WTC11 (cell line): ENCODE results near the gene GPR137B. TPM values are rescaled to one million over a fixed set of nuclear protein-coding genes. Genes with fewer than 3 reads are reported as not detected.

ENCODE experiments used
- ATAC-seq: fragments of 200-7000 bp; cut with Tn5 transposase; 2 replicates; pipeline ENCODE4 v1.10.0; 2021; ENCODE audit warnings: mild to moderate bottlenecking, moderate library complexity
- CTCF ChIA-PET: fragments of 300-600 bp; sonication (Branson Sonifier 250); formaldehyde crosslinking; loops from one replicate; lab custom pipeline; 2021; ENCODE audit warnings: antibody characterized with exemption; lab: Charles Lee
- POLR2A ChIA-PET: fragments of 350-600 bp; sonication (Branson Sonifier 250); formaldehyde crosslinking; loops from one replicate; lab custom pipeline; 2021; ENCODE audit warnings: antibody characterized with exemption; lab: Charles Lee
- DNase-seq: peaks from one replicate; pipeline ENCODE4 v3.0.0; 2021; ENCODE audit warnings: low spot score
- H3K27ac Mint-ChIP-seq: 2 replicates; pipeline ENCODE4 v1.8.0; 2021; ENCODE audit warnings: mixed read lengths
- H3K27me3 Mint-ChIP-seq: 2 replicates; pipeline ENCODE4 v1.8.0; 2021; ENCODE audit warnings: low read depth, mild to moderate bottlenecking, moderate library complexity, mixed read lengths
- H3K36me3 Mint-ChIP-seq: 2 replicates; pipeline ENCODE4 v1.8.0; 2021; ENCODE audit warnings: mixed read lengths
- H3K4me1 Mint-ChIP-seq: 2 replicates; pipeline ENCODE4 v1.8.0; 2022; ENCODE audit warnings: mixed read lengths
- H3K4me3 Mint-ChIP-seq: 2 replicates; pipeline ENCODE4 v1.8.0; 2021; ENCODE audit warnings: mild to moderate bottlenecking, moderate library complexity, mixed read lengths
- H3K9me3 Mint-ChIP-seq: 2 replicates; pipeline ENCODE4 v1.8.0; 2021; ENCODE audit warnings: mixed read lengths
- ATF1 ChIP-seq: sonication (generic); formaldehyde crosslinking; IDR thresholded peaks from 2 replicates; pipeline ENCODE4 v1.8.1; 2023; ENCODE audit warnings: mild to moderate bottlenecking, moderate library complexity, missing genetic modification reagents
- ATF2 ChIP-seq: sonication (generic); formaldehyde crosslinking; IDR thresholded peaks from 2 replicates; pipeline ENCODE4 v1.8.1; 2022; ENCODE audit warnings: low read depth, missing genetic modification reagents, borderline replicate concordance
- CREM ChIP-seq: sonication (generic); formaldehyde crosslinking; IDR thresholded peaks from 2 replicates; pipeline ENCODE4 v1.8.1; 2022; ENCODE audit warnings: mild to moderate bottlenecking, missing genetic modification reagents, moderate library complexity
- EMX1 ChIP-seq: fragments of 250-450 bp; sonication (Bioruptor Pico); IDR thresholded peaks from 2 replicates; pipeline ENCODE4 v1.8.0; 2021; ENCODE audit warnings: mild to moderate bottlenecking
- GRHL2 ChIP-seq: fragments of 250-450 bp; sonication (Bioruptor Pico); IDR thresholded peaks from 2 replicates; pipeline ENCODE4 v1.8.0; 2022; ENCODE audit warnings: mild to moderate bottlenecking, moderate library complexity; ENCODE audit not compliant: insufficient replicate concordance, severe bottlenecking
- HMGA2 ChIP-seq: fragments of 250-450 bp; sonication (Bioruptor Pico); IDR thresholded peaks from 2 replicates; pipeline ENCODE4 v1.4.0; 2021; ENCODE audit warnings: mild to moderate bottlenecking, moderate library complexity
- KAT7 ChIP-seq: sonication (generic); formaldehyde crosslinking; IDR thresholded peaks from 2 replicates; pipeline ENCODE4 v1.8.1; 2023; ENCODE audit warnings: missing genetic modification reagents, mild to moderate bottlenecking, borderline replicate concordance
- OVOL2 ChIP-seq: fragments of 250-450 bp; sonication (Bioruptor Pico); IDR thresholded peaks from 2 replicates; pipeline ENCODE4 v1.9.0; 2021; ENCODE audit warnings: mild to moderate bottlenecking, borderline replicate concordance
- SOX15 ChIP-seq: fragments of 250-450 bp; sonication (Bioruptor Pico); IDR thresholded peaks from 2 replicates; pipeline ENCODE4 v1.9.0; 2021; ENCODE audit warnings: mild to moderate bottlenecking
- TCF7 ChIP-seq: sonication (generic); formaldehyde crosslinking; IDR thresholded peaks from 2 replicates; pipeline ENCODE4 v1.8.0; 2022; ENCODE audit warnings: mild to moderate bottlenecking, low read depth, missing genetic modification reagents, moderate library complexity
- ZNF138 ChIP-seq: sonication (generic); formaldehyde crosslinking; conservative IDR thresholded peaks from 2 replicates; pipeline ENCODE4 v1.8.1; 2022; ENCODE audit warnings: mild to moderate bottlenecking, moderate library complexity, missing genetic modification reagents
- ZNF396 ChIP-seq: fragments of 250-450 bp; sonication (Bioruptor Pico); IDR thresholded peaks from 2 replicates; pipeline ENCODE4 v1.8.0; 2021; ENCODE audit warnings: mild to moderate bottlenecking, moderate library complexity, borderline replicate concordance
- ZNF416 ChIP-seq: fragments of 250-450 bp; sonication (Bioruptor Pico); IDR thresholded peaks from 2 replicates; pipeline ENCODE4 v1.9.0; 2021; ENCODE audit warnings: mild to moderate bottlenecking, inconsistent platforms
- ZNF423 ChIP-seq: fragments of 250-450 bp; sonication (Bioruptor Pico); IDR thresholded peaks from 2 replicates; pipeline ENCODE4 v2.1.2; 2022; ENCODE audit warnings: mild to moderate bottlenecking, moderate library complexity
- ZNF671 ChIP-seq: fragments of 250-450 bp; sonication (Bioruptor Pico); IDR thresholded peaks from 2 replicates; pipeline ENCODE4 v1.8.0; 2021; ENCODE audit warnings: mild to moderate bottlenecking
- total RNA-seq: library from RNA; stranded (reverse); gene quantifications from 3 replicates; pipeline ENCODE4 v1.2.3, GENCODE V29; 2021
- TF ChIP-seq, protein P1 (sequence below): sonication (generic); formaldehyde crosslinking; IDR thresholded peaks from 2 replicates; pipeline ENCODE4 v1.8.1; 2022; ENCODE audit warnings: mild to moderate bottlenecking, missing genetic modification reagents, moderate library complexity, borderline replicate concordance
- TF ChIP-seq, protein P2 (sequence below): sonication (generic); formaldehyde crosslinking; IDR thresholded peaks from 2 replicates; pipeline ENCODE4 v1.8.1; 2023; ENCODE audit warnings: mild to moderate bottlenecking, missing genetic modification reagents
- TF ChIP-seq, protein P3 (sequence below): fragments of 250-450 bp; sonication (Bioruptor Pico); conservative IDR thresholded peaks from 2 replicates; pipeline ENCODE4 v1.9.0; 2021; ENCODE audit warnings: mild to moderate bottlenecking

Gene GPR137B
- total RNA-seq, 1 experiment from 2014 or later, result 6.3 TPM

DNA sequence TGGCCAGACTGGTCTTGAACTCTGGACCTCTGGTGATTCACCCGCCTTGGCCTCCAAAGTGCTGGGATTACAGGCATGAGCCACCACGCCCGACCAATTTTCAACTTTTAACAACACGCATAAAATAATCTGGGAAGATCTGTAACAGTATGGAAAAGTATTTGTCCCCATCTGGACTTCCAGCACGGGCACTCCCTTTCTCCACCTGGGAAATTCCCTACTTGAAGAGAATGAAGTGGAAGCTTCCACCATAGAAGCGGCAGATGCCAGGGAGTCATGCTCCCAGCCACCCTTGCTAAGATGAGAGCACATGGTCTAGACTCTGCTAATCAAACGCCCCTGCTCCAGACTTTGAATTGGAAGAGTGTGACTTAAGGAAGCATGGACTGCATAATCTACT, 9.0 kb upstream of the GPR137B start:
- no peak for DNase-seq
- CTCF ChIA-PET, result interaction anchor here (0.7 to 1.2 kb wide), 3 partner anchors 8 to 30 kb away, joined by 3 to 6 read pairs (median 3); no protein-coding TSS in a partner anchor
- no peak overlapping the region for H3K27ac Mint-ChIP-seq

DNA sequence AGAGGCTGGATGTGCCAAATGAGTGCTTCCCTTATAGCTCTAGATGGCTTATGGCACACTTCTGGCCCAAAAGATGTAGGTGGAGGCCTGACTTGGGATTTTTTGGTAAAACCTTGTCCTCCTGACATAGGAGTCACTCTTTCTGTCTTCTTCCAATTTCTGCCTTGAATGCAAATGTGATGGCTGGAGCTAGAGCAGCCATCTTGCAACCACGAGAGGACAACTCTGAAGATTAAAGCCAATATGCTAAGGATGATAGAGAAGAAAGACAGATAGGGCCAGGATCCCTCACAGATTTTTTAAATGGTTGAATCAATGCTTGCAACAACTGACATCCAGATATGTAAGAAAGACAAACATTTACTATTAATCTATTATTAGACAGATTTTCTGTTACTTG, 8.5 kb upstream of the GPR137B start:
- POLR2A ChIA-PET, result no interaction called here
- H3K36me3 Mint-ChIP-seq, result no peaks in the 10 kb centered on the region

More for the DNA sequence above, 9.0 kb upstream of the GPR137B start:
- no peak for ATAC-seq
- peaks cover 20% of the 10 kb centered on the region for H3K4me1 Mint-ChIP-seq
- no peak overlapping the region for H3K4me3 Mint-ChIP-seq
- TF ChIP-seq ZNF416 (CRISPR knock-in tag) (no peak), ZNF396 (CRISPR knock-in tag) (no peak), TCF7 (no peak), ZNF671 (no peak), OVOL2 (CRISPR knock-in tag) (no peak), ATF1 (CRISPR knock-in tag) (no peak), GRHL2 (CRISPR knock-in tag) (no peak), ZNF423 (CRISPR knock-in tag) (no peak), EMX1 (CRISPR knock-in tag) (no peak), KAT7 (CRISPR knock-in tag) (no peak), HMGA2 (CRISPR knock-in tag) (no peak), ATF2 (CRISPR knock-in tag) (no peak), CREM (CRISPR knock-in tag) (no peak), SOX15 (CRISPR knock-in tag) (no peak)
- TF ChIP-seq, protein P1, sequence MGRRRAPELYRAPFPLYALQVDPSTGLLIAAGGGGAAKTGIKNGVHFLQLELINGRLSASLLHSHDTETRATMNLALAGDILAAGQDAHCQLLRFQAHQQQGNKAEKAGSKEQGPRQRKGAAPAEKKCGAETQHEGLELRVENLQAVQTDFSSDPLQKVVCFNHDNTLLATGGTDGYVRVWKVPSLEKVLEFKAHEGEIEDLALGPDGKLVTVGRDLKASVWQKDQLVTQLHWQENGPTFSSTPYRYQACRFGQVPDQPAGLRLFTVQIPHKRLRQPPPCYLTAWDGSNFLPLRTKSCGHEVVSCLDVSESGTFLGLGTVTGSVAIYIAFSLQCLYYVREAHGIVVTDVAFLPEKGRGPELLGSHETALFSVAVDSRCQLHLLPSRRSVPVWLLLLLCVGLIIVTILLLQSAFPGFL (CRISPR knock-in tag), result no peak
- TF ChIP-seq, protein P2, sequence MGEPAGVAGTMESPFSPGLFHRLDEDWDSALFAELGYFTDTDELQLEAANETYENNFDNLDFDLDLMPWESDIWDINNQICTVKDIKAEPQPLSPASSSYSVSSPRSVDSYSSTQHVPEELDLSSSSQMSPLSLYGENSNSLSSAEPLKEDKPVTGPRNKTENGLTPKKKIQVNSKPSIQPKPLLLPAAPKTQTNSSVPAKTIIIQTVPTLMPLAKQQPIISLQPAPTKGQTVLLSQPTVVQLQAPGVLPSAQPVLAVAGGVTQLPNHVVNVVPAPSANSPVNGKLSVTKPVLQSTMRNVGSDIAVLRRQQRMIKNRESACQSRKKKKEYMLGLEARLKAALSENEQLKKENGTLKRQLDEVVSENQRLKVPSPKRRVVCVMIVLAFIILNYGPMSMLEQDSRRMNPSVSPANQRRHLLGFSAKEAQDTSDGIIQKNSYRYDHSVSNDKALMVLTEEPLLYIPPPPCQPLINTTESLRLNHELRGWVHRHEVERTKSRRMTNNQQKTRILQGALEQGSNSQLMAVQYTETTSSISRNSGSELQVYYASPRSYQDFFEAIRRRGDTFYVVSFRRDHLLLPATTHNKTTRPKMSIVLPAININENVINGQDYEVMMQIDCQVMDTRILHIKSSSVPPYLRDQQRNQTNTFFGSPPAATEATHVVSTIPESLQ, result no peak
- TF ChIP-seq, protein P3, sequence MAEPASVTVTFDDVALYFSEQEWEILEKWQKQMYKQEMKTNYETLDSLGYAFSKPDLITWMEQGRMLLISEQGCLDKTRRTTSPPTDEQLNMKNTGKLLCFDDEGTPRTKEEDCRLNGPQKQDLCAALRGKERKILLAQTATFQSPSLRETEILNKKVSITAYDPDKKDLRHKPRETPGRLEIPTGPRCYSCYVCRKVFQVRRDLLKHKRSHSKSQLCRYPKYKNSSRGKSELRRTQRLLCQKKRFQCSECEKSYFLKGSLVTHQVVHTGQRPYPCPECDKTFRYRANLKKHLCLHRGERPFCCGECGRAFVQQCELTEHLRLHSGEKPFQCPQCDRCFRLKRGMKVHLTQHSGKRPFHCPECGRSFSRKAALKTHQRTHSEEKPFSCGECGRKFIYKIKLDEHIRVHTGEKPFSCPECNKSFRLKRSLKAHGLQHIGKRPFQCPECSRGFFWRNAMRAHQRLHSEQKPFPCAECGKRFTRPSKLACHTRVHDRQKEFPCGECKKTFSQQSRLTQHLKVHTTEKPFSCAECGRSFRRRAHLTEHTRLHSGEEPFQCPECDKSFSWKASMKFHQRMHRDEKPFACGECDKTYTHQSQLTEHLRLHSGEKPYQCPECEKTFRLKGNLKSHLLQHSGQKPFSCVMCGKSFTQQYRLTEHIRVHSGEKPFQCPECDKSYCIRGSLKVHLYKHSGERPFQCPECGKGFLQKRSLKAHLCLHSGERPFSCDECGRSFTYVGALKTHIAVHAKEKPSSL (CRISPR knock-in tag), result no peak
- peaks cover 5% of the 10 kb centered on the region for H3K27me3 Mint-ChIP-seq
- no peaks in the 10 kb centered on the region for H3K36me3 Mint-ChIP-seq
- no peaks in the 10 kb centered on the region; the same call in 1 of the 2 replicates for H3K9me3 Mint-ChIP-seq
- POLR2A ChIA-PET, result no interaction called here

More for the DNA sequence above, 8.5 kb upstream of the GPR137B start:
- peaks cover 18% of the 10 kb centered on the region for H3K4me1 Mint-ChIP-seq
- no peak overlapping the region for H3K27ac Mint-ChIP-seq
- no peaks in the 10 kb centered on the region; the same call in 1 of the 2 replicates for H3K9me3 Mint-ChIP-seq
- H3K4me3 Mint-ChIP-seq, result no peak overlapping the region
- CTCF ChIA-PET, result no interaction called here
- peaks cover 10% of the 10 kb centered on the region for H3K27me3 Mint-ChIP-seq
- ATAC-seq, result no peak
- DNase-seq, result no peak
- no peak for TF ChIP-seq ZNF138 (CRISPR knock-in tag)
